NCI-H748 (cell line): ENCODE data around the gene RNF157.
"Not testable (repeated sequence)": the region's sequence is repeated elsewhere in the genome, so short reads cannot be mapped to it uniquely, and the experiment has no call there.

Source experiments
- DNase-seq: peaks from one replicate; lab custom pipeline; 2025; ENCODE audit not compliant: unreplicated experiment; lab: John Stamatoyannopoulos, UW

The RNF157 gene

GRCh38 chr17:76235883-76236282, 4.4 kb downstream of the RNF157 start:
- DNase-seq = no peak

GRCh38 chr17:76234354-76234679, 6.0 kb downstream of the RNF157 start:
- DNase-seq = no peak

GRCh38 chr17:76233588-76234353, 6.5 kb downstream of the RNF157 start:
- no peak for DNase-seq

GRCh38 chr17:76232342-76232741, 8.0 kb downstream of the RNF157 start:
- no peak for DNase-seq

- DNase-seq = not testable (repeated sequence)
Observed at GRCh38 chr17:76226749-76227148, 13.5 kb downstream of the RNF157 start.

GRCh38 chr17:76225373-76226086, 14.8 kb downstream of the RNF157 start:
- DNase-seq = not testable (repeated sequence)

- DNase-seq = no peak
Observed at GRCh38 chr17:76223802-76224201, 16.5 kb downstream of the RNF157 start.

- DNase-seq = no peak
Observed at GRCh38 chr17:76219670-76220383, 20.5 kb downstream of the RNF157 start.

- no peak for DNase-seq
Observed at GRCh38 chr17:76217081-76217480, 23.2 kb downstream of the RNF157 start.

- DNase-seq = no peak
Observed at GRCh38 chr17:76213491-76213890, 26.8 kb downstream of the RNF157 start.

- DNase-seq = no peak
Observed at GRCh38 chr17:76208120-76208519, 32.2 kb downstream of the RNF157 start.

- DNase-seq = no peak
Observed at GRCh38 chr17:76207275-76208059, 32.8 kb downstream of the RNF157 start.

GRCh38 chr17:76205542-76206144, 34.6 kb downstream of the RNF157 start:
- not testable (repeated sequence) for DNase-seq

GRCh38 chr17:76204277-76204676, 36.0 kb downstream of the RNF157 start:
- DNase-seq = no peak

GRCh38 chr17:76200354-76200753, 39.9 kb downstream of the RNF157 start:
- DNase-seq = no peak

GRCh38 chr17:76199469-76199868, 40.8 kb downstream of the RNF157 start:
- DNase-seq = no peak

- no peak for DNase-seq
Observed at GRCh38 chr17:76198702-76199101, 41.6 kb downstream of the RNF157 start.

- no peak for DNase-seq
Observed at GRCh38 chr17:76197911-76198310, 42.4 kb downstream of the RNF157 start.

- DNase-seq = no peak
Observed at GRCh38 chr17:76196675-76197074, 43.6 kb downstream of the RNF157 start.

- no peak for DNase-seq
Observed at GRCh38 chr17:76195281-76196096, 44.8 kb downstream of the RNF157 start.
